CD4-positive, alpha-beta T cell treated with Interleukin-17A for 4 hours (primary cell): ENCODE data around the gene CEBPZ.
"Not testable (repeated sequence)": the region's sequence is repeated elsewhere in the genome, so short reads cannot be mapped to it uniquely, and the experiment has no call there.

ENCODE experiments used
- DNase-seq: peaks from one replicate; pipeline ENCODE4 v3.0.0-alpha.2; 2020; ENCODE audit warnings: mixed read lengths

CEBPZ gene, protein sequence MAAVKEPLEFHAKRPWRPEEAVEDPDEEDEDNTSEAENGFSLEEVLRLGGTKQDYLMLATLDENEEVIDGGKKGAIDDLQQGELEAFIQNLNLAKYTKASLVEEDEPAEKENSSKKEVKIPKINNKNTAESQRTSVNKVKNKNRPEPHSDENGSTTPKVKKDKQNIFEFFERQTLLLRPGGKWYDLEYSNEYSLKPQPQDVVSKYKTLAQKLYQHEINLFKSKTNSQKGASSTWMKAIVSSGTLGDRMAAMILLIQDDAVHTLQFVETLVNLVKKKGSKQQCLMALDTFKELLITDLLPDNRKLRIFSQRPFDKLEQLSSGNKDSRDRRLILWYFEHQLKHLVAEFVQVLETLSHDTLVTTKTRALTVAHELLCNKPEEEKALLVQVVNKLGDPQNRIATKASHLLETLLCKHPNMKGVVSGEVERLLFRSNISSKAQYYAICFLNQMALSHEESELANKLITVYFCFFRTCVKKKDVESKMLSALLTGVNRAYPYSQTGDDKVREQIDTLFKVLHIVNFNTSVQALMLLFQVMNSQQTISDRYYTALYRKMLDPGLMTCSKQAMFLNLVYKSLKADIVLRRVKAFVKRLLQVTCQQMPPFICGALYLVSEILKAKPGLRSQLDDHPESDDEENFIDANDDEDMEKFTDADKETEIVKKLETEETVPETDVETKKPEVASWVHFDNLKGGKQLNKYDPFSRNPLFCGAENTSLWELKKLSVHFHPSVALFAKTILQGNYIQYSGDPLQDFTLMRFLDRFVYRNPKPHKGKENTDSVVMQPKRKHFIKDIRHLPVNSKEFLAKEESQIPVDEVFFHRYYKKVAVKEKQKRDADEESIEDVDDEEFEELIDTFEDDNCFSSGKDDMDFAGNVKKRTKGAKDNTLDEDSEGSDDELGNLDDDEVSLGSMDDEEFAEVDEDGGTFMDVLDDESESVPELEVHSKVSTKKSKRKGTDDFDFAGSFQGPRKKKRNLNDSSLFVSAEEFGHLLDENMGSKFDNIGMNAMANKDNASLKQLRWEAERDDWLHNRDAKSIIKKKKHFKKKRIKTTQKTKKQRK

DNA sequence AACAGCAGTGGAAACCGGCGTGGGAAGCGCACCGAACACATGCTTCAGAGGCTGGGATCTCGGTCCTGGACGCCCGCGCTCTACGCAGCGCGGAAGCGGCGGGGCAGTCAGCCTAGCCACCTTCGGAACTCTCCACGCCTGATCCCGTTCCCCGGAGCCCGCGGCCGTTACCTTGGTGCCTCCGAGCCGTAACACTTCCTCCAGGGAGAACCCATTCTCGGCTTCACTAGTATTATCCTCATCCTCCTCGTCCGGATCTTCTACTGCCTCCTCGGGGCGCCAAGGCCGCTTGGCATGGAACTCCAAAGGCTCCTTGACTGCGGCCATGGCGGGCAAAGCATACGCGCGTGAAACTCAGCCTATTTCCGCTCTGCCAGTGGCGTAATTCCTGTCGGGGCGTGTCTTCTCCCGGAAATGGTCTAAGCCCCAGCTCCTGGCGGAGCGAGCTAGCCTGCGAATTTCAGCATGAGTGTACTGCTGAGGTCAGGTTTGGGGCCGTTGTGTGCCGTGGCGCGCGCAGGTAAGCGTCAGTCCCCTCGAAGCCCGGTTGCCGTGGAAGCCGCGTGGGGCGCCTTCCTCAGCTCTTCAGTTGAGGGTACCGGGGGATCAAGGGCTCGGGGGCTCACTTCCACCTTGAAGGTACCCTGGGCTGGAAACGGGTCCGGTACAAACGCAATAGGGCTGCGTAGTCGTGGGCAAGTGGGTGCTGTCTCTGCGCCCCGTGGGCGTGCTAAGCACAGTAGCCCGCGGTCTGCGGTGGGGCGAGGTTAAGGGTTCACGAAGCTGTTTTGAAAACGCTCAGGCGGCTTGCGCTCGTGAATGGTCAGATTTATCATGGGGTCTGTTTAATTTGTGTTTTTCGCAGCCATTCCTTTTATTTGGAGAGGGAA lies at the start of gene CEBPZ, which contains the start of gene NDUFAF7:
CEBPZ (minus strand) TSS at position 356 of the 890 bp plus-strand sequence; CDS start at position 327, 29 bp downstream.
NDUFAF7 (plus strand) TSS at position 418 of the 890 bp plus-strand sequence; CDS start at position 466, 48 bp downstream.
- peak; percentile 88 for DNase-seq

DNA sequence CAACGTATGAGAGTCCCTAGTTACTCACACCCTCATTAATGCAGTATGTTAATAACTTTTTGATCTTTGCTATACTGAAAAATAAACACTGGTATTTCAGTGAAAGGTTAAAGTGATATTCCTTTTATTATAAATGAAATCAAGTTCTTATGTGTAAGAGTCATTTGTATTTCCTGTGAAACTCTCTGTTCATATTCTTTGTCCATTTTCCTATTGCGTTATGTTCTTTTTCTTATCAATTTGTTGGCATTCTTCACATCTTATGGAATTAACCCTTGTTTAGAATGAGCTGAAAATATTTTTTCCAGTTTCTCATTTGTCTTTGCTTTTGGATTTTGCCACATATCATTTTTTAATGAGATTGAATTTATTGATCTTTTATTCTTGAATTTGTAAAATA lies 44.9 kb upstream of the CEBPZ start:
- no peak for DNase-seq

DNA sequence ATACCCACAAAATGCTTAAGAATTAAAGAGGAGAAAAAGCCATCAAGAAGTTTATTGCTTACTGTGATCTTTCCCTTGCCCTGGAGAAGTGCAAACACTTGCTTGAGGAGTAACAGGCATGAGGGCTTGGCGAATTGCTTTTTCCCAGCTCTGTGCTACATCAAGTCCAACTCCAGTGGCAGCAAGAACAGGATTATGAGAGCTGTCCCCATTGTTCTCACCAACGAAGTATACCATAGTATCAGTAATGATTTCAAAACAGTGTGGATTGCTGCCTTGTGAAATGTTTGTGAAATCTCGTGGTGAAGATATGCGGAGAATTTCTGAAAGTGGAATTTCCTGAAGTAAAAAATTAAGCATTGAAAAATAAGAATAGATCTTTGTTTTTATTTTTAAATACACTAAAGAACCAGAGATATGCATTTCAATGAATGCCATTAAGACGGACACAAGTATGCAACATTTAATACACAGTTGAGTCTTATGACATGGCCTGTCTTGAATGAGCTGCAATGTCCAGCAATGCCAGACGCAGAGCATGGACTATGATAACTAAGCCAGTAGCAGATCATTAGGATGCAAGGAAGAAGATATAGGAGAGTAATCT lies 43.1 kb upstream of the CEBPZ start:
- no peak for DNase-seq

DNA sequence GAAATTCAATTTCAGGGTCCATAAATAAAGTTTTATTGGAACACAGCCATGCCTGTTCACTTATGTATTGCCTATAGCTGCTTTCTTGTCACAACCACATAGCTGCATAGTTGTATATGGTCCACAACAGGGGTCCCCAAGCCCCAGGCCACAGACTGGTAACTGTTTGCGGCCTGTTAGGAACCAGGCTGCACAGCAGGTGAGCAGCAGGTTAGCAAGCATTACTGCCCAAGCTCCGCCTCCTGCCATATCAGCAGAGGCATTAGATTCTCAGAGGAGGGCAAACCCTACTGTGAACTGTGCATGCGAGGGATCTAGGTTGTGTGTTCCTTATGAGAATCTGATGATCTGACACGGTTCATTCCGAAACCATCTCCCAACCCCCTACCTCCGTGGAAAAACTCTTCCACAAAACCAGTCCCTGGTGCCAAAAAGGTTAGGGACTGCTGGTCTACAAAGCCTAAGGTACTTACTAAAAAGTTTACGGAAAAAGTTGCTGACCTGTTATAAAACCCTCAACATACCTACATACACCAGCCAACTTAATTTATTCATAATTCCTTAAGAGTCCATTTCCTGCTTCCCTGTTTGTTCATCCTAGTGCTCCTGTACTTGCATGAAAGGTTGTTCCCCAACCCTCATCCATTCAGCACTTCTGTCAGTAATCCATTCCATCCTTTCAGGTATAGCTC lies 40.1 kb upstream of the CEBPZ start:
- no peak for DNase-seq

DNA sequence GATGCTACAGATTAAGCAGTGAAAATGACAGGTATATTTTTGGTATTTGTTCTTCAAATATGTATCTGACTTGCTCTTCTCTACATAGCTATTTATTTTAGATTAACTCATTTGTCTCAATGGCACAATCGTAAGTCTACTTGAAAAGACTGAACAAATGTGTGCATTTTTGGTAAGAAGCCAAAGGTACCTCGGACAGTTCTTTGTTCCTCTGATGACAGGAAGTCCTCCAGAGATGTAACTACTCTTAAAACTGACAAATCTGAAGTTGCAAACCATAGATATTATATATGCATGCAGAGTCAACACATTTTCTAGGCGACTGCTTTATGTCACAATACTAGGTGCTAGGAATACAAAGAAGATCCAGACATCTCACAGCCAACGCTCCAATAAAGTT lies 36.7 kb upstream of the CEBPZ start:
- DNase-seq: no peak

DNA sequence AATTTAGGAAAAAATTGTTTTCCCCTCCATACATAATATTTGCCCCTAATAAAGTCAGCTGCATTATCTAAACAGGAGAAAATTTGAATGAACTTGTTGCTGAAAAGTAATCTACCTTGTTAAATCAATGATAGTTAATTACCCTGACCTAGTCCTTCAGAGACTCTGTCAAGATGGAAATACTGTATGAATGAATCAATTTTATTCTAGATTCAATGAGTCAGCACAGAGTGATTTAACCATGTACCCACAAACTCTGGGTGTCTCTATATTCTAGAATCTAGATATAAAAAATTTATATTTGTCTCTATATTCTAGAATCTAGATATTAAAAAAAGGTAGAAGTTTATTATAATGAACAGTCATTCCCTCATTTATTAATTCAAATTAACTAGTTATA lies 36.3 kb upstream of the CEBPZ start:
- no peak for DNase-seq

DNA sequence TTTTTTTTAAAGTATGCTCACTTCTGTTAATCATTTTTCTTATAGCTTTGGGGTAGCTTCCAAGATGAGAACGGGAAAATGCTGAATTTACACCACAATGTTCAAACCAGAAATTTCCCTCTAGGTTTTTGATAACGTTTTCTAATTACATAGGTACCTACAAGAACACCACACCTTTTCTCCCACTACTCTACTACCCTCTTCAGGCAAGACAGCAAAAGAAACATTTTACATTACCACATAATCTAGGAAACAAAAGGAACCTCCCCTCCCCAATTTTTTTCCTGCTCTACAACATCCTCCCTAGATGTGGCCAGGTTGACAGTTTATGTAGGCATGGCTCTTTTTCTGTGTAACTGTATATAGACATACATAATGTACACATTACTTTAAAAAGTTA lies 32.4 kb upstream of the CEBPZ start:
- no peak for DNase-seq

DNA sequence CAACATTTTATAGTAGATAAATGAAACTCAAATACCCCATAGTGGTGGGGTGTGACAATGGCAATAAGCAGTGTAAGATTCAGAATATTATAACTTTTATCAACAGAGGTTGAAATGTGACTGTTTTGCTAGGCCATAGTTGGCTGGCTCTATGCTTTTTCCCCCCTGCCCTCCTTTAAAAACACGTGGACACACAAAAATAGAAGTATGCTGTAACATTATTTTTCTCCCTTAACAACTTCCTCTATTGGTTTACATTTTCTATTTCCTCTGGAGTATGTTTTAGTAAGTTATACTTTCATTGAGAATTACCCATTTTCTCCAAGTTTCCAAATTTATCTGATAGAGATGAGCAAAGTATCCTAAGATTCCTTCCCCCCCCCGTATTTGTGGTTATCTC lies 31.1 kb upstream of the CEBPZ start:
- DNase-seq: no peak

DNA sequence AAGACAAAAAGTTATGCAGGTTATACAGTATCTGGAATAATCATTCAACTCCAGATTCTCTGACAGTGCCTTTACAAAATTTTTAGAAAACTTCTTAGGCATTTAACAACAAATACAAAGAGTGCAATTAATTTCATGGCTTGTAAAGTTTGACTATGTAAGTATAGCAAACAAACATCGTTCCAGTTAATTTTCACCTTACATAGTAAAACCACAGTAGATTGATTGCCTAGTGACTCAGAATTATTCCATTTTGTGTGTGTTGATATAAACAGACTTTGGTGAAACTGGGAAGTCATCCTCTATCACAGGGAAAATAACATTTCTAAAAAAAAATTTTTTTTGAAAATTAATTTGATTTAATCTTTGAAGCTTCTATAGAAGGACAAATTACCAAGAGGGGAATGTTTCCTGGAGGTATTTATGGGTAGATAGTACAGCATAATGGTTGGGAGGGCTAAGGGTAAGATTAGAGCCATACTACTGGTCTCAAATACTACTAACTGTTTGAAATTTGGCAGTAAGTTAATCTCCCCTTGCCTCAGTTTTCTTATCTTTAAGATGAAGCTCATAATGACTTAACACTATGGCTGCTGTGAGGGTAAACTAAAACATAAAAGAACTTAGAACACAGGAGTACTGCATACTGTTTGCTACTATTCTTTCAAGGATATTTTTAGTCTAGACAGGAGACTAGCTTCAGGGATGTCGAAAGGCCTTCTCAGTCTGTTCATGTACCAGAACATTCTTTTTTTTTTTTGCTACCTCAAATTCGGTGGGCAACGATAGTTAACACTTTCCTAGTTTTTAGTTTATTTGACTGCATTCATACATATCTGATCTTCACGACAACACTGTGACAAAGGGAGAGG lies 19.7 kb upstream of the CEBPZ start:
- DNase-seq: no peak

DNA sequence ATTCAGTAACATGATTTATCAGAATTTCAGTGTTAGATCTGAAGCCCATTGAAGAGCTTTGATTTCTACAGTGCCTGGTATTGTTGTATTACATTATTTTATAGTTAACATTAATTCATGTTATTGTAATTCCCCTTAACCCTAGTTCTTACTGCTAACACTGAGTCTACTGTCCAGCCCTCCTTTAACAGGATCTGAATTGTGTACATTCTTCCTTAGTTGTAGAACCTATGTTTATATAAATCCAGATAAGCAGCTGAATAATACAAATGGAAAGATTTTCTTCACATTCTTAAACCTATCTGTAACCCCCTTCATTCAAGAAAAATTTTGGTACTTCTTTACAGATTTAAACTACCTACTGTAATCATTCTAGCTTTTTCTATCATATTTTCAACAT lies 14.8 kb upstream of the CEBPZ start:
- no peak for DNase-seq

DNA sequence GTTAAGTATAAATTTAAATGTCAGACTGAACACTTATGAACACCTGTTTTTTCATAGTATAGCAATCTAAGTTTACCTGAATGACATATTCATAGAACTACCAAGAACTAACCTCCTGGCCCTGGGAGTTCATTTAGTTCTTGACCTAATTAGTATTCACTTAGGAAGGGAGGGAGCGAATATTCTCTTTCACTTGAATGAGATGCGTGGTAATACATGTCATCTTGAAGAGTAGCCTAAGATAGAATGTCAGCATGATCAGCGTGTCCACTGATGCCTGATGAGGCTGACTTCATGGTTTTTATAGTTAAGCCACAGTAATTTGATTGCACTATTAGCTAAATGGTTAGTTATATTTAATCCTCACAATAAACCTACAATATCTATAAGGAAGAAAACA lies 13.4 kb upstream of the CEBPZ start:
- no peak for DNase-seq

DNA sequence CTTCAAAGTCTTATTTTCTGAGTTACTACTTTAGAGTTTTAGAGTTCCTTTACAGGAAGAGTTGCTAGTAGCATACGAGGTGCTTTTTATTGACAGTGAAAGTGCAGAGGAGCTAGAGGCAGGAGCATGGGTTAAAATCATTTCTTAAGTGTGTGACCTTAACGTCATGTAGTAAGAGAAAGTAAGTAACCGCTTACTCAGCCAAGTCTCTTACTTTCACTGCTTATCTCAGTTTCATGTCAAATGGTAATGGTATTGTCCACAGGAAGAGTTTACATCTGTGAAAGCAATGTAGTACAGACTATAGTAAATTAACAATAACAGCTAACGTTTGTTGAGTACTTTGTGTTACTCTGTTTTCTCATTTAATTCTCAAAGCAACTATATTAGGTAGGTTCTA lies 12.6 kb upstream of the CEBPZ start:
- DNase-seq: no peak

DNA sequence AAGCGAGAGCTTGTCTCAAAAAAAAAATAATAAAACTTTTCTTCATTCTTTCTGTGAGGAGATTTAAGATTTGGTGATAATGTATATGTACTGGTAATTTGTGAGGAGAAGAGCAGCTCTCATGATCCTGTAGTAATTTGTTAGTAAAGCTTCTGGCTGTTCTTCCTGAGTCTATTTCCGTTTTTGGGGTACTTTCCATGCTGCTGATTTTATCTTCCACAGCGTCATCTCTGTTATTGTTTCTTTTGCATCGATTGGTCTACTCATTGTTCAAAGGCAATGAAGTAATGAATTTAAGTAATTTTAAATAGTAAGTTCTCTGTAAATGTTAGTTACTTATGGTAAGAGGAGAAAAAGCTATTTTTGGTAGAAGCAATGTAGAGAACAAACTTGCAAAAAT lies 12.0 kb upstream of the CEBPZ start:
- no peak for DNase-seq

DNA sequence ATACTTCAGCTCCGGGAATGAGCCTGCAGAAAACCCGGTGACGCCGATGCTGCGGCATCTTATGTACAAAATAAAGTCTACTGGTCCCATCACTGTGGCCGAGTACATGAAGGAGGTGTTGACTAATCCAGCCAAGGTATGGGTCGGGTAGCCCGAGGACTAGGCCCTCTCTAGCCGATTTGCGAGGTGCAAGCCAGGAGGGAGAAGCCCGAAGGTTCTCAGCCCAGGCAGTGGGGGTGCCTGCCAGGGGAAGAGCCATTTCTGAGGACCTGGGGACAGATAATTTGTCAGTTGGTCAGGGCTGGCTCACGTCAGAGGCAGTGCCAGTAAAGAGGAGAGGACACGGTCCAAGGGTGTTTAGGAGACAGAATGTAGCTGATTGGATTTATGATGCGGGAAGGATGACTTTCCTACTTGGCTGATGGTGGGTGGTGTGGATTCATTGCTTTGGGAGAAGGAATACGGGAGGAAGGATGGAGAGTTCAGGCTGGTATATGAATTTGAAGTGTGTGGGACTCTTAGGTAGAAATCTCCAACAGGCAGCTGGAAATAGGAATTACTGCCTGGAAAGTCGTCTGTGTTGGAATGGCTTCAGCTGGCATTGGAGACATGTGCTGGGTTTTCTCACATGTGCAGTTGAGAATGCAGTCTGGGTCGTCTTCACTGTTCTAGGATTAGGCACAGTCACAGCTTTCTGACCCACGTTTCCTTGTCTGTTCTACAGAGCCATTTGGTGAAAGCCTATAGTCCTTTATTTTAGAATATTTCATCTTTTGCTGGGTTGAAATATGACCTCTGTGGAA lies 936 bp upstream of the CEBPZ start:
- no peak for DNase-seq

DNA sequence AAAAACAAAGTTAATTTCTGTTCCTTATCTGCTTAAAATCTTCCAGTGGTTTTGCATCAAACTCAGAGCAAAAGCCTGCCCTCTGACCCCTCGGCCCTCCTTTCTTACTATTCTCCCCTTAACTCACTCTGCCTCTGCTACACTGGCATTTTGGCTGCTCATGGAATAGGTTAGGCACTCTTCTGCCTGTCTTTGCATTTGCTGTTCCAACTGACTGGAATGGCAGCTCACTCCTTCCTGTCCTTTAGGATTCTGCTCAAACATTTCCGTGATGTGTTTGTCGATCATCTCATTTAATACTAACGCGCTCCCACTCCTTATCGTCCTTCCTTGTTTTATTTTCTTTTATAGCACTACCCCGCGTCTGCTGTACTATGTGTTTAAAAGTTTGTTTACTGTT lies 815 bp downstream of the CEBPZ start:
- no peak for DNase-seq

DNA sequence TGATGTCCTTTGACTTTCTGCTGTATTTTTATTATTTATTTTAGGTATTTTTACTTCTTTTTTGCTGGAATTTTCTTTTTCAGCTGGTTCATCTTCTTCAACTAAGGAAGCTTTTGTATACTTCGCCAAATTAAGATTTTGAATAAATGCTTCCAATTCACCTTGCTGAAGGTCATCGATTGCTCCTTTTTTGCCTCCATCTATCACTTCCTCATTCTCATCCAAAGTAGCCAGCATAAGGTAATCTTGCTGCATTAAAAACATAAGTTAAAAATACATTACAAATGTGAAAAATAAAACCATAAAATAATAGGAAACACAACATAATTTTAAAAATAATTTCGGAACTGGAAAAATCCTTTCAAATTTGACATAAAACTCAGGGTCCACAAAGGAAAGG lies 2.6 kb downstream of the CEBPZ start:
- no peak for DNase-seq

DNA sequence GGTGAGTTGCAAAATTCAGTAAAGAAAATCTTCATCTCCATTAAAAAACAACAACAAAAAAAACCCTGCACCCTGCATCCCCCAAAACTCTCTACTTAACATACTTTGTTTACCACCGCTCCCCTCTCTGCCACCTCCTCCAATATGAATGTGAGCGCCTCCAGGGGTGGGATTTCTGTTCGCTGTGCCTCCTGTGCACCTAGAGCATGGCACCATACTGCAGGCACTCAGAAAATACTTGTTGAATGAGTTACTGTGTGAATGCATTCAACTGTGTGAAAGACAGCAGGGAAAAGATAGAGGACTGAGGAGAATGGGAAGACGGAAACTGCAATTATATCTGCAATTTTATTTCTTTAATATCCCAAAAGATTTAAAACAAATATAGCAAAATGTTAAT lies 4.5 kb downstream of the CEBPZ start:
- no peak for DNase-seq

DNA sequence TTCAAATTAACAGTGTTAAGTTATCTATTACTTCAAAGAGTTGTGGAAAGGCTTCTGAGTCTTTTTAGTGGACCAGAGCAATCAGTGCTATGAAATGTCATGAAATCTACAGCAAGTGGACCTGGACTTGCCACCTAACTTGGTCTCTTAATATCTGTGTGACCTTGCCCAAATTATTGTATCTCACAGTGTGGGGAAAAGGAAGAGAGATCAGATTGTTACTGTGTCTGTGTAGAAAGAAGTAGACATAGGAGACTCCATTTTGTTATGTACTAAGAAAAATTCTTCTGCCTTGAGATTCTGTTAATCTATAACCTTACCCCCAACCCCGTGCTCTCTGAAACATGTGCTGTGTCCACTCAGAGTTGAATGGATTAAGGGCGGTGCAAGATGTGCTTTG lies 6.3 kb downstream of the CEBPZ start:
- not testable (repeated sequence) for DNase-seq

DNA sequence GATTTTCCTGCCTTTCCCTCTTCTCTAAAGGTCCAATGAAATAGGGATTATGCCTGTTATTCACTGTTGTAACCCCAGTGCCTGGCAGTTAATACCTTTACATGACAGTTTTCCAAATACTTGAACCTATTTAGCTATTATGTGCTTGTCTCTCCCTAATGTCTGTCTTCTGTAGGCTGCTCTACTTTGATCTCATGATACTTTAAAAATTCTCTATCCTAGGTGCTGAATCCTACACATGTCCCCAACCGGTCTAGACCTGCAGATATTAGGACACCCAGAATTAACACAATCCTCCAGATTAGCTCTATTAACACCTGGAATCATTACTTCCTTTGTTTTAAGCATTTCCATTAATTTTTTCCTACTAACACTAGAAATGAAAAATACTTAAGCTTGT lies 7.3 kb downstream of the CEBPZ start:
- DNase-seq: no peak

DNA sequence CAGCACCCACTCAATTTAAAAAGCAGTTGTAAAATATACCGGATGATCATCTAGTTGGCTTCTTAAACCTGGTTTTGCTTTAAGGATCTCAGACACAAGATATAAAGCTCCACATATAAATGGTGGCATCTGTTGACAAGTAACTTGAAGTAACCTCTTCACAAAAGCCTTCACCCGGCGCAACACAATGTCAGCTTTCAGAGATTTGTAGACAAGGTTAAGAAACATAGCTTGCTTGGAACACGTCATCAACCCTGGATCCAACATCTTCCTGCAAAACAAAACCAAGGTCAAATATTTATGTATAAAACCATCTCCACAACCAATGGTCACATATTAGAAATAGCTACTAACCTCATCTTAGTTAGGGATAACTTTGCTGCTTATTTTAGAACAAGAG lies 8.3 kb downstream of the CEBPZ start:
- no peak for DNase-seq
